Muscle of arm (tissue), 12 donors: ENCODE measurements around the gene RETREG2. TPM values are rescaled to one million over a fixed set of nuclear protein-coding genes. Genes with fewer than 3 reads are reported as not detected.

Experiments used
- DNase-seq: peaks from one replicate; pipeline ENCODE4 v3.0.0-alpha.2; 2013
- polyA plus RNA-seq, 12 donors: library from polyadenylated mRNA; unstranded; fragments of 120-200 nt; gene quantifications; one replicate each; pipeline ENCODE4 v1.2.1, GENCODE V29; 2013; ENCODE audit not compliant: insufficient read length in 12 of 12

RETREG2 gene
- polyA plus RNA-seq, 12 donors: 34.8 to 80.3 (median 43.3) TPM; not detected in 1

DNA sequence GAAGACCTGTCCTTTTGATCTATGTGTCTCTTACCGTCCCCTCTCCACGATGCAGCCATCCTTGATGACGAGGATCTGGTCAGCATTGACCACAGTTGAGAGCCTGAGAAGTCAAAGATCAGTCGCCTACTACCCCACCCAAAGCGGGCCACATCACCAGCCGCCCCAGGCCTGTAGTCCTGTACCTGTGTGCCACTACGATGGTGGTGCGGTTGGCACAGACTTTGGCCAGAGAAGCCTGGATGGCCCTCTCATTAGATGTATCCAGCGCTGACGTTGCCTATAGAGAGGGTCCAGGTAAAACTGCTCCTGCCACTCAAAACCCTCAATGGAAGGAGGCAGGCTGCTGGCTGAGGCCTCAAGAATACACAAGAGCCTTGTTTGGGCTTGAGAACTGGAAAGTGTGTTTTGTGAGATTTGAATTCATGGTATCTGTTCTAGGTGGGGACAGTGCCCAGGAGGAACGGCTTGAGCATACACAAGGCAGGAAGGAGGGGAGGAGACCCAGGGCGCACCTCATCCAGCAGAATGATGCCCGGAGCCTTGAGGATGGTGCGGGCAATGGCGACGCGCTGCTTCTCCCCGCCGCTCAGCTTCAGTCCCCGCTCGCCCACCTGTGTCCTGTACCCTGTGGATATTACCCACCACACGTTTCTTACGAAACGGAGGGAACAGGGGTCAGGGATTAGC is 32.3 kb downstream of the RETREG2 start:
- DNase-seq: no peak

- DNase-seq: no peak
Measured at GRCh38 chr2:219210886-219211362, 32.8 kb downstream of the RETREG2 start.

DNA sequence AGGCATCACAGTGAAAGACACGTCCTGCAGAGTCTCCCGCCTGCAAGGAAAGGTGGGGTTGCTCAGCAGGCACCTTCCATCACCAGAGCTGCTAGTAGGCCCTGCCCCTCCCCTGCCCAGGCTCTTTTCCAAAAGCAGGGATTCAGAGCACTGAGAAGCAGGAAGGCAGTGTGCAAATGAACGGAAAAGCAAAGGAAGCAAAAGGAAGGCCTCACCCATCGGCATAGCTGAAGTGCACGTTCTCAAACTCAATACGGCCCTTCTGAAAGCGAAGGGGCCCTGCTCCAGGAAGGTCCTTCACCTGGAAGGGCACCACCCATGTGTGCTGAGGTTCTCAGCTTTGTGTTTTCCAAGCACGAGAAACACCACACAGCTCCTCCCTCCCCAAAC is 34.9 kb downstream of the RETREG2 start:
- DNase-seq: no peak

GRCh38 chr2:219213486-219214071 is 35.5 kb downstream of the RETREG2 start:
- no peak for DNase-seq

DNA sequence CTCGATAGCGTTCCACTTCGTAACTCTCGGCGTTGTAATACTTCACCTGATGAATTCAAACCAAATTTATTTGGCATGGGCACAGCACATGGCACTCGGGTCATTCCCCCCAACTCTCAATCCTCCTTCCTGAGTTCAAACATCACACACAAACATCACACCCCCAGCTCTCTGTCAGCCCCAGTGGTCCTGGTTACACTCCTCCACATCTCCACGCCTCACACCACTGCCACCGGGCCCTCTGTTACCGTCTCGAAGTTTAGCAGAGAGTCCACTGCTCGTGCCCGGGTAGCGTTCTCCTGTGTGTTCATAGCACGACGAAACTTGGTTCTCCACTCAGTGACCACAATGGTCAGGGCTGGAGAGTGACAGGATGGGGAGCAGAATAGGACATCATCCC is 36.1 kb downstream of the RETREG2 start:
- no peak for DNase-seq

GRCh38 chr2:219214786-219215185 is 36.7 kb downstream of the RETREG2 start:
- no peak for DNase-seq

DNA sequence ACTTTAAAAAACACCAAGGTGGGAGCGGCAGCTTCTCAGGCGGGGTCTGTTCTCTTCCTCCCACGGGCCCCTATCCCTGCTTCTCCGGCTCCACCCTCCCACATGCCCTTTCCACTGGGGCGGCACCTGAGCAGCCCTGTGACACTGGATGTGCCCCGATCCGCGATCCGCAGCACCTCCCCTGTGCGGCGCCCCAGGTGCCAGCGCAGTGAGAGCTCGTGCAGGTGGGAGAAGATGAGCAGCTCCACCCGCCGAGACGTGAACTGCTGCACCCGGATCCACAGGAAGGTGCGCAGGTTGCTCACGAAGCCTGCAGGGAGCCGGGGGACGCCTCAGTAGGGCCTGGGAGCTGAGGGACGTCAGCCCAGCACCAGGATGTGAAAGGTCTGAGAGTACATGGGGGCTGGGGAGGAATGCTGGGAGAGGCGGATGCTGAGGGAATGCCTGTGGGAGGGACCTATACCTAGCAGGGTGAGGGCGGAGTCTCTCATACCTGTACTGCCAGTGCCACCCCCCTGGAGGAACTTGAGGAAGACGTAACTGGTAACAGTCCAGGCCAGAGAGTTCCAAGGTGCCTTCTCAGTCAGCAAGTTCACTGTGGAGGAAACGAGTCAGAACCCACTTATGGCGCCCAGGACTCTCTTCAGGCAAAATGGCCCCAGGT is 37.9 kb downstream of the RETREG2 start:
- DNase-seq: no peak

- DNase-seq: no peak
Measured at GRCh38 chr2:219216535-219216915, 38.5 kb downstream of the RETREG2 start.

- no peak for DNase-seq
Measured at GRCh38 chr2:219218217-219218731, 40.2 kb downstream of the RETREG2 start.

DNA sequence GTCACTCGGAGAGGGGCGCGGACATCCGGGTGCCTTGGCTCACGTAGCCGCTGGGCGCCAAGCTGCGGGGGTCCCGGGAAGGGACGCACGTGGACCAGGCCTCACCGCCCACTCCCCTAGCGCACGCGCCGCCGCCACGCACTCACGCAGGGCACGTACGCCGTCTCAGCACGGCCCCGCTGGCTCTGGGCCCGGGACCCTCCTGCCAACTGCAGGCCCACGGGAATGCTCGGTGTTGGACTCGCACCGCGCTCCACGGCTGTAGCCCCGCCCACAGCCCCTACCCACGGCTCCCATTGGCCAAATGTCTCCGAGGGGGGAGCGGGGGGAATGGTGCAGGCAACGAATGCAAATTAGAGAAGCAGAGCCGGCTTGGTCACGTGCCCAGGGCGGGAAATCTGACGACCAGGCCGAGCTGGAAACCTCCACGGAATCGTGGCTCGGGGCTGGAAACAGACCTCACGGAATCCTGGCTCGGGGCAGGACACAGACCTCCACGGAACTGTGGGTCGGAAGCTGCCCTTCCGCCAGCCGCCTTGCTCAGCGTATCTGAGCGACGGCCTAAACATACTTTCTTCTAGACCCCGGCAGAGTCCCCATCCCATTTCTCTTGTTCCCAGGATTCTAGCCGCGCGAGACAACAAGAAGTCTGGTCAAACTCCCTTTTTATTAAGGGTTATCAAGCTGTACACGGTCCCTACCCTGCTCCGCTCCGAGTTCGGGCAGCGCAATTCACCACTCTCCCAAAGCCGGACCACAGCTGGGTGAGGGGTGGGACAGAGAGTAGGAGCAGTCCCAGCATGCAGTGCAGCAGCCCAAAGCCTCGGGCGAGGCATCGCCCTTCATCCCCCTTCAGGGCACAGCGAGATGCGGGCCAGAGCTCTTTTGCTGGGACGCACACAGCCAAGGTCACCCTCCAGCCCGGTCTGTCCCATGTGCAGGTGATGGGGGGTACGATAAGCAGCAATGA is 40.9 kb downstream of the RETREG2 start, which contains the start of gene ABCB6:
TSS of gene ABCB6 (minus strand) at position 227 of the 970 bp plus-strand sequence. CDS start 285 bp downstream, outside the sequence.
- peak; percentile 98 for DNase-seq

DNA sequence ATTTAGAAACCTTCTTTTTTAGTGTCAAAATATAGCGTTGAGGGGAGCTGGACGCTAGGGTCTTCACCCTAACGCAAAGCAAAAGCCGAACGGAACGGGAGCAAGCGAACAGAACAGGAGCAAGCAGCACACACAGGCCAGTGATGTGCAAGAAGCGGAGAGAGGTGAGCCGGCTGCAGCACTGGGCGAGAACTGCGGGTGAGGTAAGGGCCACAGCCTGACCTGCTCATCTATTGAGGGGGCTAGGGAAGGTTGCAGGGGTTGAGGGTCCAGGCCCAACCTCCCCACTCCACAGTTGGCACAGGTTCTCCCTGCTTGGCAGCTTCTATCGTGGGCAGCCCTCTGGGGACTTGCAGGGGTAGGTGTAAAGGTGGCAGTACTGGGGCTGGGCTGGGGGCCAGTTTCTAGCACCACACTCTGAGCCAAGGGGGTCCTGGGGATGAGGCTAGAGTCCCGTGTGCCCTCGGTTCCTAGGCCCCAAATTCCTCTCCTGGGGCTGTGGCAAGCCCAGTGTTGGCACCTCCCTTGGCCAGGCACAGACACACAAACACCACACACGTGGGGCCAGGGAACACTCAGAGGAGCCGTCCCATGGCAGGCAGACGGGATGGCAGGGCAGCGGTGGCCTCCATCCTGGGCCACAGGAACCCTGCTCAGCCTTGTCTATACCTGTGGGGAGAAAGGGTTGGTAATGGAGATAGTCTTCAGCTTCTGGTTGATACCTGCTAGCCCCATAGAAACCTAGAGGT is 41.9 kb downstream of the RETREG2 start:
- DNase-seq: no peak

- DNase-seq: no peak
Measured at GRCh38 chr2:219220652-219221402, 42.8 kb downstream of the RETREG2 start.

DNA sequence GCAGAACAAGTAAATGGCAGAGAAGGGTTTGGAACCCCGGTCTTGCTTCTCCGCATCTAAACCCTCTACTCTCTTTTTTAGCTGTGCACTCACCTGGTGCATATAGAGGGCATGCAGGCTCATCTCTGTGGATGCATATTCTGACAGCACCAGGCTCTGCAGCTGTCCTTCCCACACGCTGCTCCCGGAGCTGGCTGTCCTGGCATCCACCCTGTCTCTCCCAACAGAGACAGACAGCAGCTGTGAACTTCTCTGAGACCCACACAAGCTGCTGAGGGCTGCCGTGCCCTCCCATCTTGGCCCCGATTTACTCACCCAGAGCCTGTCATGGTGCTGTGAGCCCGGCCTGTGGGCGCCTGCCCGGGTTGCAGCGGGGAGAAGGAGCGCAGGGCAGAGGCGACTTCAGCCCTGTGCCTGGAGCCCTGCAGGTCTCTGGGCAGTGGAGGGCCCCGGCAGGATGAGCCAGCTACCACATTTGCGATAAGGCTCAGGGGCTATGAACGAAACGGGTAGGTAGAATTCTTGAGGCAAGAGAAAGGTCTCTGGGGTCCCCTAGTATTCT is 44.0 kb downstream of the RETREG2 start:
- DNase-seq: no peak

DNA sequence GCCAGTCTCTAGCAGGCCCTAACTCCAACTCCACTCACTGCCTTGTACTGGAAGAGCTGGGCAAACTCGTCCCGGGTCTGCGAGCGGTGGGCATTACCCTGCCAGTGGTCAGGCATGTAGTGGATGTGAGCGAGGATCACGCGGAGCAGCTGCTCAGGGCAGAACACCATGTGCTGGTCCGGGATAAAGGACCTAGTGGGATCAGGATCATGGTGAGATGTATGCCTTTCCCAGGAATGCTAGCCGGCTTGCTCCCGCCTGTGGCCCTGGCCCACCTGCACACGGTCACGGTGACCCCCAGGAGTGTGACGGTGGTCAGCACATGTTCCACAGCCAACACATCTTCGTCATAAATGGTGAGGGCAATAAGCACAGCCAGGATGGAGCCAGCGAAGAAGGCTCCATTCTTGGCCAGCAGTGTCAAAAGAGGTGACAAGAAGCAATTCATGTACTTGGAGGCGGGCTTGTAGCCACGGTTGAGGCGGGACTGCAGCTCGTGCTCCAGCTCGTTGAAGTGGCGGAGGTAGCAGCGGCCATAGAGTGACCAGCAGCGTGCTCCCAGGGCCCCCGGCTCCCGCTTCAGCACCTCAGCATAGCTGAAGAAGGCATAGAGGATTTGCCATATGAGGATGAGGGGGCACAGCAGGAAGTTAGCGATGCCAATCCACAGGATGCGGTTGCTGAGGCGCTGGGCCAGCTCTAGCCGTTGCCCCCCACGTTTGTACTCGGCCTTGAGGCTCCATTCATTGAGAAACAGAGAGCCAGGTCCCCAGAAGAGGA is 45.9 kb downstream of the RETREG2 start:
- no peak for DNase-seq

DNA sequence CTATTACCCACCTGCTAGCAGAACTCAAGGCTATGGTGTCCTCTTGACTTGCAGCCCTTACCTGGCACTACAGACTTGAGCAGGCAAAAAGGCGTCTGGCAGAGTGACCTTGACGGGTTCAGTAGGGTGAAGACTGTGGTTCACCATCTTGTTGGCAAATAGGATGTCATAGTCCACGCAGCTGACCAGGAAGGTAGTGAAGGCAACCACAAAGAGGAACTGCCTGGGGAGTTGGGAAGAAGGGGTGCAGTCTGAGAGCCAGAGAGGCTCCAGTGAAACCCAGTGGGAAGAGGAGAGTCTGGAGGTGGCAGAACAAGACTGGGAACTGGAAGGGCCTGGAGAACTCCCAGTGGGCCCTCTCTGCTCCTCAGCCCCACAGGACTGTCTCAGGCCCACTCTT is 47.3 kb downstream of the RETREG2 start:
- no peak for DNase-seq

DNA sequence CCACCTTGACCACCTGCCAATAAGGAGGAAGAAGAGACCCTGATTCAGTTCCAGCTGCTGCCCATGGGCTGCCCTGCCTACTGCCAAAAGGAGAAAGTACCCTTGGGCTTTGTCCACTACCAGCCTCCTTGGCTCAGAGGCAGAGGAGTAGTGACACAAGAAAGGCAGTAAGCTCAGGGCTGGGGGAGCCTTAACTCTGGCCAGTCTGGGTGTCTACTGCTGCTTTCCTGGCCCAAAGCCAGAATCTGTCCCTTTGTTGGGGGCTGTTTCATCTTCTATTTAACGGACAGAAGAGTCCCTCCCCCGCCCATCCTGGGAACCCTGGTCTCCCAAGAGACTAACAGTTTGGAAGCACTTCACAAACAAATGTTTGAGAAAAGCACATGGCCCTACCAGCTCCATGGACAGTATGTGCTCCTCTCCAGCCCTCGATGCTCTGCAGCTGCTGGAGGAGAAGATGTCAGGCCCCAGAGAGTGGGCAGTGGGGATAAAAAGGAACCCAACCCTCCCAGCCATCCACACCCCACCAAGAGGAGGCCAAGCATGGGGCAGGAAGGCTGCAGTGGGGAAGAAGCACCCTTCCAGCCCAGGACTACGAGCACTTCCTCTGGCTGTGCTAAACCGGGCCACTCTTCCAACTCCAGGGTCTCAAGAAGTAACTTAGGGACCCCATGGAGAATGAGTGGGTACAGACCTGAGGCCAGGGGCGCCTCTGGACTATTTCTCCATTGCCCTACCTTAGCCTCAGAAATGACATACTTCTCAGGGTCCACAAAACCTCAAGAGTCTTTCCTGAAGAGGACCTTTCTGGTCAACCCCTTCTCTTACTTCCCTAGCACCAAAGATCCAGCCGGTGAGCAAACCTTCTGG is 50.2 kb downstream of the RETREG2 start:
- DNase-seq: no peak

GRCh38 chr2:219228911-219229304 is 50.8 kb downstream of the RETREG2 start:
- no peak for DNase-seq
